Activated naive CD4-positive, alpha-beta T cell treated with anti-CD3 and anti-CD28 coated beads for 36 hours (primary cell): ENCODE data around the gene CNOT6L. TPM values are rescaled to one million over a fixed set of nuclear protein-coding genes. Genes with fewer than 3 reads are reported as not detected.

ENCODE experiments used
- CTCF ChIA-PET: fragments of 350-600 bp; sonication (Branson Sonifier 250); formaldehyde crosslinking; loops from one replicate; lab custom pipeline; 2021; ENCODE audit warnings: antibody characterized with exemption; lab: Charles Lee
- DNase-seq: peaks from one replicate; pipeline ENCODE4 v3.0.0-alpha.2; 2020
- H3K27ac Mint-ChIP-seq: one replicate; pipeline ENCODE4 v1.8.0; 2021; ENCODE audit warnings: mild to moderate bottlenecking, mixed read lengths
- H3K27me3 Mint-ChIP-seq: one replicate; pipeline ENCODE4 v1.8.0; 2021; ENCODE audit warnings: low read depth, mixed read lengths
- H3K36me3 Mint-ChIP-seq: one replicate; pipeline ENCODE4 v1.8.0; 2021; ENCODE audit warnings: low read depth, mixed read lengths
- H3K4me1 Mint-ChIP-seq: one replicate; pipeline ENCODE4 v1.8.0; 2021; ENCODE audit warnings: low read depth, mixed read lengths
- H3K4me3 Mint-ChIP-seq: one replicate; pipeline ENCODE4 v1.8.0; 2021; ENCODE audit warnings: mild to moderate bottlenecking, moderate library complexity, mixed read lengths
- H3K9me3 Mint-ChIP-seq: one replicate; pipeline ENCODE4 v1.8.0; 2021; ENCODE audit warnings: mixed read lengths
- intact Hi-C: fragments of 100-400 bp; cut with micrococcal nuclease; formaldehyde crosslinking; loops from one replicate; pipeline ENCODE4 v1.15.1; 2023
- total RNA-seq, 2 experiments: library from RNA; stranded (reverse); gene quantifications; one replicate each; pipeline ENCODE4 v1.2.3, GENCODE V29; 2021

Gene CNOT6L
- total RNA-seq, 2 experiments from 2014 or later, result 108 TPM

GRCh38 chr4:77819843-77820648 is 878 bp upstream of the CNOT6L start:
- peak overlapping the region; percentile 97 for H3K4me3 Mint-ChIP-seq
- peaks cover 18% of the 10 kb centered on the region for H3K36me3 Mint-ChIP-seq
- peak; percentile 97 for DNase-seq
- no peaks in the 10 kb centered on the region for H3K27me3 Mint-ChIP-seq
- H3K9me3 Mint-ChIP-seq, result no peaks in the 10 kb centered on the region
- H3K27ac Mint-ChIP-seq, result peak overlapping the region; percentile 98
- H3K4me1 Mint-ChIP-seq, result peaks cover 44% of the 10 kb centered on the region
- intact Hi-C loops, result loop anchor here (1.0 to 5.0 kb wide), 6 partner anchors 103 to 744 kb away; partner anchors contain the start of gene FRAS1
- CTCF ChIA-PET, result interaction anchor here (0.6 to 5.9 kb wide), 5 partner anchors 13 to 355 kb away, joined by 3 to 69 read pairs (median 4); partner anchors contain the start of gene MRPL1

- peaks cover 47% of the 10 kb centered on the region for H3K4me1 Mint-ChIP-seq
- DNase-seq, result no peak
- CTCF ChIA-PET, result interaction anchor here (0.6 to 5.9 kb wide), 2 partner anchors 25 to 39 kb away, joined by 4 to 69 read pairs; partner anchors contain the start of gene MRPL1
- peaks cover 18% of the 10 kb centered on the region for H3K36me3 Mint-ChIP-seq
- H3K9me3 Mint-ChIP-seq, result no peaks in the 10 kb centered on the region
- peak overlapping the region; percentile 97 for H3K4me3 Mint-ChIP-seq
- no peaks in the 10 kb centered on the region for H3K27me3 Mint-ChIP-seq
- peak overlapping the region; percentile 99 for H3K27ac Mint-ChIP-seq
- intact Hi-C loops, result loop anchor here (5.0 kb wide), 3 partner anchors 102 to 238 kb away; partner anchors contain the start of gene FRAS1
These were observed 255 bp upstream of the CNOT6L start for GRCh38 chr4:77819404-77819842.

- no peaks in the 10 kb centered on the region for H3K9me3 Mint-ChIP-seq
- peak; percentile 69 for DNase-seq
- CTCF ChIA-PET, result interaction anchor here (0.6 to 5.9 kb wide), 9 partner anchors 11 to 1123 kb away, joined by 3 to 69 read pairs (median 5); partner anchors contain the start of gene MRPL1
- no peaks in the 10 kb centered on the region for H3K27me3 Mint-ChIP-seq
- peaks cover 55% of the 10 kb centered on the region for H3K4me1 Mint-ChIP-seq
- peaks cover 18% of the 10 kb centered on the region for H3K36me3 Mint-ChIP-seq
- intact Hi-C loops, result loop anchor here (1.0 to 5.0 kb wide), 4 partner anchors 8 to 239 kb away; partner anchors contain the start of gene FRAS1
- peak overlapping the region; percentile 96 for H3K4me3 Mint-ChIP-seq
- peak overlapping the region; percentile 96 for H3K27ac Mint-ChIP-seq
These were observed 1.0 kb downstream of the CNOT6L start for GRCh38 chr4:77818073-77818601.

- CTCF ChIA-PET, result interaction anchor here (0.6 to 5.9 kb wide), 10 partner anchors 10 to 1124 kb away, joined by 3 to 69 read pairs (median 5); partner anchors contain the start of gene MRPL1
- intact Hi-C loops, result loop anchor here (1.0 to 5.0 kb wide), 4 partner anchors 7 to 240 kb away; partner anchors contain the start of gene FRAS1
- peak overlapping the region; percentile 96 for H3K27ac Mint-ChIP-seq
- peaks cover 55% of the 10 kb centered on the region for H3K4me1 Mint-ChIP-seq
- DNase-seq, result peak; percentile 37
- peaks cover 18% of the 10 kb centered on the region for H3K36me3 Mint-ChIP-seq
- H3K9me3 Mint-ChIP-seq, result no peaks in the 10 kb centered on the region
- peak overlapping the region; percentile 96 for H3K4me3 Mint-ChIP-seq
- H3K27me3 Mint-ChIP-seq, result no peaks in the 10 kb centered on the region
These were observed 1.7 kb downstream of the CNOT6L start for GRCh38 chr4:77817304-77818072.

- Mint-ChIP-seq H3K4me1 (peaks cover 54% of the 10 kb centered on the region), H3K36me3 (peaks cover 18% of the 10 kb centered on the region)
These were observed 2.6 kb downstream of the CNOT6L start for GRCh38 chr4:77816546-77816945.

GRCh38 chr4:77815636-77816035 is 3.5 kb downstream of the CNOT6L start:
- Mint-ChIP-seq H3K4me3 (peak overlapping the region; percentile 5), H3K4me1 (peaks cover 58% of the 10 kb centered on the region), H3K9me3 (no peaks in the 10 kb centered on the region), H3K27me3 (no peaks in the 10 kb centered on the region), H3K27ac (peak overlapping the region; percentile 22), H3K36me3 (peaks cover 12% of the 10 kb centered on the region)
- intact Hi-C loops, result loop anchor here (1.0 to 5.0 kb wide), 5 partner anchors 14 to 242 kb away; partner anchors contain the start of gene FRAS1
- DNase-seq, result no peak
- CTCF ChIA-PET, result no interaction called here

More at GRCh38 chr4:77816546-77816945, 2.6 kb downstream of the CNOT6L start:
- Mint-ChIP-seq H3K4me3 (peak overlapping the region; percentile 8), H3K27me3 (no peaks in the 10 kb centered on the region), H3K9me3 (no peaks in the 10 kb centered on the region), H3K27ac (peak overlapping the region; percentile 48)
- intact Hi-C loops, result loop anchor here (1.0 to 5.0 kb wide), 4 partner anchors 15 to 241 kb away; partner anchors contain the start of gene FRAS1
- CTCF ChIA-PET, result interaction anchor here (2.5 to 5.9 kb wide), 3 partner anchors 9 to 42 kb away, joined by 8 to 69 read pairs (median 11); partner anchors contain the start of gene MRPL1
- DNase-seq, result no peak

- no peaks in the 10 kb centered on the region for H3K9me3 Mint-ChIP-seq
- H3K27me3 Mint-ChIP-seq, result no peaks in the 10 kb centered on the region
- CTCF ChIA-PET, result interaction anchor here (2.4 kb wide), 1 partner anchor 11 kb away, joined by 11 read pairs; no protein-coding TSS in a partner anchor
- H3K36me3 Mint-ChIP-seq, result peaks cover 2% of the 10 kb centered on the region
- intact Hi-C loops, result no loop called here
- H3K4me1 Mint-ChIP-seq, result peaks cover 79% of the 10 kb centered on the region
- H3K27ac Mint-ChIP-seq, result peak overlapping the region; percentile 56
- no peak overlapping the region for H3K4me3 Mint-ChIP-seq
- DNase-seq, result no peak
These were observed 13.3 kb downstream of the CNOT6L start for GRCh38 chr4:77805840-77806239.

GRCh38 chr4:77804471-77804870 is 14.7 kb downstream of the CNOT6L start:
- Mint-ChIP-seq H3K27ac (no peak overlapping the region), H3K36me3 (no peaks in the 10 kb centered on the region), H3K27me3 (no peaks in the 10 kb centered on the region), H3K4me1 (peaks cover 82% of the 10 kb centered on the region), H3K4me3 (no peak overlapping the region), H3K9me3 (no peaks in the 10 kb centered on the region)
- intact Hi-C loops, result no loop called here
- CTCF ChIA-PET, result no interaction called here
- DNase-seq, result no peak

- no peak for DNase-seq
- Mint-ChIP-seq H3K4me1 (peaks cover 83% of the 10 kb centered on the region), H3K27ac (peak overlapping the region; percentile 39), H3K36me3 (peaks cover 5% of the 10 kb centered on the region), H3K27me3 (no peaks in the 10 kb centered on the region), H3K9me3 (no peaks in the 10 kb centered on the region), H3K4me3 (no peak overlapping the region)
- CTCF ChIA-PET, result no interaction called here
- intact Hi-C loops, result no loop called here
These were observed 16.8 kb downstream of the CNOT6L start for GRCh38 chr4:77802402-77802801.

- no peak for DNase-seq
- Mint-ChIP-seq H3K27me3 (no peaks in the 10 kb centered on the region), H3K27ac (peak overlapping the region; percentile 88), H3K4me1 (peaks cover 85% of the 10 kb centered on the region), H3K36me3 (peaks cover 13% of the 10 kb centered on the region), H3K9me3 (peaks cover 6% of the 10 kb centered on the region), H3K4me3 (peak overlapping the region; percentile 70)
- intact Hi-C loops, result loop anchor here (1.0 kb wide), 4 partner anchors 15 to 975 kb away; partner anchors contain the start of genes BMP2K and MRPL1
- CTCF ChIA-PET, result interaction anchor here (1.1 to 1.6 kb wide), 5 partner anchors 11 to 61 kb away, joined by 3 to 8 read pairs (median 5); partner anchors contain the start of gene MRPL1
These were observed 17.9 kb downstream of the CNOT6L start for GRCh38 chr4:77801260-77801608.
